WERI-Rb-1 (cell line): ENCODE results near the gene HOXA10.

Experiments used
- DNase-seq: peaks from one replicate; pipeline ENCODE4 v3.0.0-alpha.2; 2020
- H3K27ac ChIP-seq: fragments of 250-450 bp; sonication (Bioruptor Pico); 2 replicates; pipeline ENCODE4 v1.5.1; 2020; ENCODE audit warnings: mild to moderate bottlenecking, moderate library complexity
- H3K27me3 ChIP-seq: fragments of 250-450 bp; sonication (Bioruptor Pico); 2 replicates; pipeline ENCODE4 v1.5.1; 2021; ENCODE audit warnings: mild to moderate bottlenecking, low read depth, moderate library complexity; ENCODE audit not compliant: insufficient read depth, severe bottlenecking
- H3K36me3 ChIP-seq: fragments of 250-450 bp; sonication (Bioruptor Pico); 2 replicates; pipeline ENCODE4 v1.5.1; 2020; ENCODE audit warnings: mild to moderate bottlenecking, moderate library complexity
- H3K4me3 ChIP-seq: 2 replicates; pipeline ENCODE4 v1.5.1; 2011; ENCODE audit warnings: low read depth, mild to moderate bottlenecking, control low read depth, low read length
- H3K9me3 ChIP-seq: fragments of 250-450 bp; sonication (Bioruptor Pico); 2 replicates; pipeline ENCODE4 v1.5.1; 2021; ENCODE audit warnings: mild to moderate bottlenecking, moderate library complexity; ENCODE audit not compliant: severe bottlenecking
- TF ChIP-seq, protein P1 (sequence below): IDR thresholded peaks from 2 replicates; pipeline ENCODE4 v1.5.1; 2011; ENCODE audit warnings: low read depth, mild to moderate bottlenecking, control low read depth, inconsistent platforms, low read length

Gene HOXA10

DNA sequence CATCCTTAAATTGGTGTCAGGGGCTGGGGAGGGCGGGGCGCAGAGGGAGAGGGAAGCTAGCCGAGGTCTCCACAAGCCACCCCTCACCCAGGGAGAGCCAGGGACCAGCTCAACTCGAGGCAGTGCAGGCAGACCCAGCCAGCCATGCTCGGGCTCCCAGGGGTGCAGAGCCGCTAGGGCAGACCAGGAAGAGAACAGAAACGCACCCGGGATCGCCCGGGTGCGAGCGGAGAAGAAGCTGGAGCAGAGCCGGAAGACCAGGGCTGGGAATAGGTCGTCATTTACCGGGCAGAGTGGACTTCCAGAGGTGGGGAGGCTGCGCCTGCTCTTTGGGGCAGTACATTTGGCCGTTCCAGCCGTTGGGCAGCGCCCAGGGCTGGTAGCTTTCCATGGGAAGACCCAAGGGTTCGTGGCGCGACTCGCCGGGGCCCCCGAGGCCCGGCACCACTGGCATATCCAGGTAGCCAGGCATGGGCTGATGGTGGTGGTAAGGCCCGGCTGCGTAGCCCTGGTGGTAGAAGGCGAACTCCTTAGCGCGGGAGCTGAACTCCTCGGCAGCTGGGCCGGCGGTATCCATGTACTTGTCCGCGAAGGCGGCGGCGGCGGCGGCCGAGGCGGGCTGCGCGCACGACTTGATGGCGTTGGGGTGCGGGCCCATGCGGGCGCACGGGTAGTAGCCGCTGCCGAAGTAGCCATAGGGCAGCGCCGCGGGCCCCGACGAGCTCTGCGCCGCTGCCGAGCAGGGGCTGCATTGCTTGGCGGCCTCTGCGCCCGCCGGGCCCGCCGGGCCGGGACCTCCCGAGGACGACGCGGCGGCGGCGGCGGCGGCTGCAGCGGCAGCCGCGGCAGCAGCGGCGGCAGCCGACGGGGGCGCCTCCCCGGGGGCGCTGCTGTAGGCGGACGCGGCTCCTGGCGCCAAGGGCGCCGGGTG, 25.0 kb upstream of the HOXA10 start:
- Histone ChIP-seq H3K4me3 (peak overlapping the region; percentile 12; the same call in 1 of the 2 replicates), H3K27ac (no peak overlapping the region), H3K27me3 (peaks cover 90% of the 10 kb centered on the region), H3K9me3 (peaks cover 5% of the 10 kb centered on the region), H3K36me3 (no peaks in the 10 kb centered on the region)
- TF ChIP-seq, protein P1, sequence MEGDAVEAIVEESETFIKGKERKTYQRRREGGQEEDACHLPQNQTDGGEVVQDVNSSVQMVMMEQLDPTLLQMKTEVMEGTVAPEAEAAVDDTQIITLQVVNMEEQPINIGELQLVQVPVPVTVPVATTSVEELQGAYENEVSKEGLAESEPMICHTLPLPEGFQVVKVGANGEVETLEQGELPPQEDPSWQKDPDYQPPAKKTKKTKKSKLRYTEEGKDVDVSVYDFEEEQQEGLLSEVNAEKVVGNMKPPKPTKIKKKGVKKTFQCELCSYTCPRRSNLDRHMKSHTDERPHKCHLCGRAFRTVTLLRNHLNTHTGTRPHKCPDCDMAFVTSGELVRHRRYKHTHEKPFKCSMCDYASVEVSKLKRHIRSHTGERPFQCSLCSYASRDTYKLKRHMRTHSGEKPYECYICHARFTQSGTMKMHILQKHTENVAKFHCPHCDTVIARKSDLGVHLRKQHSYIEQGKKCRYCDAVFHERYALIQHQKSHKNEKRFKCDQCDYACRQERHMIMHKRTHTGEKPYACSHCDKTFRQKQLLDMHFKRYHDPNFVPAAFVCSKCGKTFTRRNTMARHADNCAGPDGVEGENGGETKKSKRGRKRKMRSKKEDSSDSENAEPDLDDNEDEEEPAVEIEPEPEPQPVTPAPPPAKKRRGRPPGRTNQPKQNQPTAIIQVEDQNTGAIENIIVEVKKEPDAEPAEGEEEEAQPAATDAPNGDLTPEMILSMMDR: no peak
- DNase-seq: peak; percentile 29

DNA sequence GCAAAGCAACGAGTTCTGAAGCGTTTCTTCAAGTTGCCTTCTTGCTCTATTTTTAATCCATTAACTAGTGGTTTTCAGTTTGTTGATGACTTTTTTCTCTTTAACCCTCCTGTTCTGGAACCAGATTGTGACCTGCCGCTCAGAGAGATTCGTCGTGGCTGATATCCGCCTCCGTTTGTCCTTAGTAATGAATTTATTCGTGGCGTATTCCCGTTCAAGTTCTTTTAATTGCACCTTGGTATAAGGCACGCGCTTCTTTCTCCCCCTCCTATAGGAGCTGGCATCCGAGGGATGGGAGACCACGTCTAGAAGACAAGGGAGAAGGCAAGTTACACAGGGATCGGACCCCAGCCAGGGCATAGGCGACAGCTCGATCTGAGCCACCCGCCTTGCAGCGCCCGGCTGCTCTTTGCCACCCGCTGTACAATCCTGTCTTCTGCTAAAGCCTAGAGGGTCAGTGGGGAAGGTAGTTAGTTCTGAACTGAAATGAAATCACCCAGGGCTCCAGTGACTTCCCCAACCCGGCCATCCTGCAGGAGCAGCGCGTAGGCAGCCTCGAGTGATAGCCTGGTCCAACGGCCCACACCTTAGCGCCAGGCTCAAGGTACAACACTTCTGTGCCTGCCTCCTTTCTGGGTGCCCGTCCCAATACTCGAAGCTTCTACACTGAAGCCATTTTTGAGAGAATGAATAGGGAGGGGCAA, 24.2 kb upstream of the HOXA10 start:
- H3K4me3 ChIP-seq: no peak overlapping the region
- TF ChIP-seq, protein P1: no peak
- peaks cover 90% of the 10 kb centered on the region for H3K27me3 ChIP-seq
- H3K9me3 ChIP-seq: peaks cover 5% of the 10 kb centered on the region
- no peak for DNase-seq
- no peaks in the 10 kb centered on the region for H3K36me3 ChIP-seq
- no peak overlapping the region for H3K27ac ChIP-seq

DNA sequence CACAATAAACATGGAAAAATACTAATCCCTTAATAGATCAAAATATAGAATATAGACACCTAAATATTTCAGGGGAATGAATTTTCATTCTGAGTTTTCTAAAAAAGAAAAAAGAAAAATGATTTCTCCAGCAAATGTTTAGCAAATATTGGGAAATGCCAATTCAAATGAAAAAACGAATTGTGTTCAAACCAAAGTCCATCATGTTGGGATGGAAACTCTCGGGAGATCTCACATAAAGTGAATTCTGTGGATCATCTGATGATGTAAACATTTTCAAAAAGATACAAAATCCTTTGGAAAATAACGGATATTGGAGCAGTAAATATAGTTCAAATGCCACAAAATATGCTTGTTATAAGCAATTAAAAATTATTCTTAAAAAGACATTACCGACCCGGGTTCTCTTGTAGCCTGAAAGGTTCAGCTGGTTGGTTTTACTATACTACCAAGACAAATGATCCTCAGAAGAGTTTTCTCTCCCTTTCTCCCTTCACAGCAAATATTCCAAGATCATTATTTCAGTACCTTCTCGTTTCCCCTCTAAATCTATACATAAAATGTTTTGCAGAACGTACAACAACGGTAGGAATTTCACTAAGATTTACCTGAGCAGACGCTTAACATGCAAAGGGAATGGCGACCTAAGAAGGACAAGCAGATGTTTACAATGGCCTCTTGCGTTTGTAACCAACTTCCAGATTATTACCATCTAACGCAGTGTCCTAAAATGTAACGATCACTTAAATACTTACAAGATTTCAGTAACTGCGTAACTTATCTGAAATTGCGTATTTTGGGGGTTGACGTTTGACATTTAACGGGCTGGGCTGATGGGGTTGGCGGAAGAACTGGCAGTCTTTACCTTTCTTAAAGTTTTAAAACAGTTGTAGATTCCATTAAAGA, 23.3 kb upstream of the HOXA10 start:
- Histone ChIP-seq H3K27me3 (peaks cover 90% of the 10 kb centered on the region), H3K27ac (no peak overlapping the region), H3K4me3 (no peak overlapping the region), H3K9me3 (peaks cover 5% of the 10 kb centered on the region), H3K36me3 (no peaks in the 10 kb centered on the region)
- TF ChIP-seq, protein P1: no peak
- no peak for DNase-seq

DNA sequence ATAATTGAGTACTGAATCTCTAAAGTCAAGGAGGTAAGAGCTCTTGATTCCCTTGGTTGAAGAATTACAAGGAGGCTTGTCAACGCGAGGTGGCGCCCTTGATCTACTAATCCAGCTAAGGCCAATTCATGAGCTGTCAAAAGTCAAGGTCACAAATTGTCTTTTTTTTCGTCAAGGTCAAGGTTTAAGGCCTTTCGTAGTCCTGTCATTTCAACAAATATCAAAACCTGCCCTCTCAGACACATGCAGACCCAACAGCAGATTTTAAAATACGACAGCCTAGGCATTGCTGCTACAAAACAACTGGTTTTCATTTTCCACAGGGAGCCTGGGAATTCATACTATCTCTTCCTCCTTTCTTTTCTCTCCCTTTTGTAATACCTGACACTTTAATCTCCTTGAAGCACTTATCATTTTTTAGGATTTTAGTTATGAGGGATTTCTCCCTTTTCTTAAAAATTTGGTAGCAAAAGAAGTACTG, 22.2 kb upstream of the HOXA10 start:
- no peaks in the 10 kb centered on the region for H3K36me3 ChIP-seq
- no peak overlapping the region for H3K4me3 ChIP-seq
- H3K27me3 ChIP-seq: peaks cover 90% of the 10 kb centered on the region
- no peaks in the 10 kb centered on the region for H3K9me3 ChIP-seq
- peak; percentile 73 for DNase-seq
- TF ChIP-seq, protein P1: peak; percentile 75
- no peak overlapping the region for H3K27ac ChIP-seq

DNA sequence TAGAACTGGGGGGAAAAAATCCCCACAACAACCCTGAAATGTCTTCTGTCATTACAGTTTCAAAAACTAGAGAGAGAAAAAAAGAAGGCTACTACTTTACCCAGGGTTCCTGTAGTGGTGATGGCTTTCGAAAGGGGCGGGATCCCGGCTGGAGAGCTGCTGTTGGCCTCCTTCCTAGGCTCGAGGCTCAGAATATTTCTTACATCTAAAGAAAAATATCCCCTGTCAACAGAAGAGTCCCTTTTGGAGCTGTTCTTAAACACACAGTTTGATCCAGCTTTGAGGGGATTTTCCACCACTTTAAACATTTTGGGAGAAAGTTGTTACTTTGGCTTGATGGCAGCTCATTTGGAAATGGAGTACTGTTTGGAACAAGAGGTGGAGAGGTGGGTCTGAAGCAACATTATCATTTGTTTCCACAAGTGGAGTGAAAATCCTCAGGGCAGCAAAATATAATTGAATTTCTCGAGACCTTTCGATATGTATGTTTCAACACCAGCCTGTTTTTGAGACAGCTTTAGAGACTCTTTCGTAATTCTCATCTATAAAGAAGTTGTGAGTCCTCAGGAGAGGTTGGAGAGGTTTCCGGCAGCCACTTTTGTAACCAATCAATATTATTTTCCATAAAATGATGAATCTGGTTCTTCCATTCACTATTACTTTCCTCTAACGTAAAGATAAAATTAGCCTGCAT, 20.7 kb upstream of the HOXA10 start:
- DNase-seq: no peak
- Histone ChIP-seq H3K36me3 (no peaks in the 10 kb centered on the region), H3K4me3 (no peak overlapping the region), H3K27ac (no peak overlapping the region), H3K9me3 (no peaks in the 10 kb centered on the region), H3K27me3 (peaks cover 92% of the 10 kb centered on the region)
- TF ChIP-seq, protein P1: no peak
